HL-60 (cell line): ENCODE data around the gene TUBD1.

ENCODE experiments used
- CTCF ChIP-seq: IDR thresholded peaks from one replicate; pipeline ENCODE4 v1.5.1; 2011; ENCODE audit warnings: low read length, control low read depth, inconsistent platforms; ENCODE audit not compliant: insufficient read depth
- GABPA ChIP-seq: IDR thresholded peaks from 2 replicates; pipeline ENCODE4 v1.6.1; 2012; ENCODE audit warnings: low read depth
- POLR2AphosphoS5 ChIP-seq: IDR thresholded peaks from 2 replicates; pipeline ENCODE4 v1.6.1; 2012; ENCODE audit warnings: low read depth
- SPI1 ChIP-seq: IDR thresholded peaks from 2 replicates; pipeline ENCODE4 v1.6.1; 2012; ENCODE audit warnings: low read depth, mild to moderate bottlenecking, borderline replicate concordance
- TF ChIP-seq, protein P1 (sequence below): IDR thresholded peaks from 2 replicates; pipeline ENCODE4 v1.6.1; 2012; ENCODE audit warnings: low read depth; ENCODE audit not compliant: insufficient replicate concordance

GRCh38 chr17:59877965-59878364, 14.8 kb downstream of the TUBD1 start:
- no peak for TF ChIP-seq CTCF
- TF ChIP-seq, protein P1, sequence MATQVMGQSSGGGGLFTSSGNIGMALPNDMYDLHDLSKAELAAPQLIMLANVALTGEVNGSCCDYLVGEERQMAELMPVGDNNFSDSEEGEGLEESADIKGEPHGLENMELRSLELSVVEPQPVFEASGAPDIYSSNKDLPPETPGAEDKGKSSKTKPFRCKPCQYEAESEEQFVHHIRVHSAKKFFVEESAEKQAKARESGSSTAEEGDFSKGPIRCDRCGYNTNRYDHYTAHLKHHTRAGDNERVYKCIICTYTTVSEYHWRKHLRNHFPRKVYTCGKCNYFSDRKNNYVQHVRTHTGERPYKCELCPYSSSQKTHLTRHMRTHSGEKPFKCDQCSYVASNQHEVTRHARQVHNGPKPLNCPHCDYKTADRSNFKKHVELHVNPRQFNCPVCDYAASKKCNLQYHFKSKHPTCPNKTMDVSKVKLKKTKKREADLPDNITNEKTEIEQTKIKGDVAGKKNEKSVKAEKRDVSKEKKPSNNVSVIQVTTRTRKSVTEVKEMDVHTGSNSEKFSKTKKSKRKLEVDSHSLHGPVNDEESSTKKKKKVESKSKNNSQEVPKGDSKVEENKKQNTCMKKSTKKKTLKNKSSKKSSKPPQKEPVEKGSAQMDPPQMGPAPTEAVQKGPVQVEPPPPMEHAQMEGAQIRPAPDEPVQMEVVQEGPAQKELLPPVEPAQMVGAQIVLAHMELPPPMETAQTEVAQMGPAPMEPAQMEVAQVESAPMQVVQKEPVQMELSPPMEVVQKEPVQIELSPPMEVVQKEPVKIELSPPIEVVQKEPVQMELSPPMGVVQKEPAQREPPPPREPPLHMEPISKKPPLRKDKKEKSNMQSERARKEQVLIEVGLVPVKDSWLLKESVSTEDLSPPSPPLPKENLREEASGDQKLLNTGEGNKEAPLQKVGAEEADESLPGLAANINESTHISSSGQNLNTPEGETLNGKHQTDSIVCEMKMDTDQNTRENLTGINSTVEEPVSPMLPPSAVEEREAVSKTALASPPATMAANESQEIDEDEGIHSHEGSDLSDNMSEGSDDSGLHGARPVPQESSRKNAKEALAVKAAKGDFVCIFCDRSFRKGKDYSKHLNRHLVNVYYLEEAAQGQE = no peak
- no peak for TF ChIP-seq POLR2AphosphoS5
- no peak for TF ChIP-seq GABPA
- TF ChIP-seq SPI1 = no peak
